ENCODE measurements around the gene KRTAP2-3.
"Not testable (repeated sequence)": the region's sequence is repeated elsewhere in the genome, so short reads cannot be mapped to it uniquely, and the experiment has no call there.

KRTAP2-3 gene

DNA sequence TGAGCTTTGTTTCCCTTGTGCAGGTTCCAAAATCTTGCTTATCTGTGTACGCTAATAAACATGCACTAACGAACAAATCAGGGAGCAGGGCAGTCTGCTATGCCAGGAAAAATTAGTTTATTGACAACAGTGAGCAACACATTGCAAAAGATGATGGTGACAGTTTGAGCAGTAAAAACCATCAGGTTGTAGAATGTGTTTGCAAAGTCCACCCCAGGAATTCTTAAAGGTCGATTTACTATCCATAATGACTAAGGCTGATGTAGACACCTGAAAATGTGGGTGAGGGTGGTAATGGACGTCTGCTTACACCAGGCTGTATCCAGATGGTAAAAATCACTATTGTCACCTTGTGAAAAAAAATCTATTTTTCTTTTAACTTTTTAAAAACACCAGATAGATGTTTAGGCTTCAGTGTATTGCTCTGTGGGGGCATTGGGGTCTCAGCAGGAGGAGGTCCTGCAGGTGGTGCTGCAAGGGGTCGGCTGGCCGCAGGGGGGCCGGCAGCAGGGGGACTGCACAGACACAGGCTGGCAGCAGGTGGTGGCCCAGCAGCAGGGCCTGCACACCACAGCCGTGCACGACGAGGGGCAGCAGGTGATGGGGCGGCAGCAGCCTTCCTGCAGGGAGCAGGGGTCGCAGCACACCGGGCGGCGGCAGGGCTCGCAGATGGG, 5.2 kb upstream of the KRTAP2-3 start:
- H3K27ac ChIP-seq (ENCODE audit: low read length); H3K9me3 ChIP-seq (ENCODE audit: control insufficient read depth in 1 of 2, low read length in 2 of 2); H3K4me1 ChIP-seq (ENCODE audit: control insufficient read depth in 1 of 2, insufficient read depth in 2 of 2, low read length in 2 of 2); H3K36me3 ChIP-seq (ENCODE audit: control insufficient read depth in 1 of 2, insufficient read depth in 2 of 2, low read length in 2 of 2); H3K4me3 ChIP-seq (ENCODE audit: low read depth in 1 of 2, low read length in 2 of 2); H3K27me3 ChIP-seq (ENCODE audit: low read depth, low read length): not testable (repeated sequence)

DNA sequence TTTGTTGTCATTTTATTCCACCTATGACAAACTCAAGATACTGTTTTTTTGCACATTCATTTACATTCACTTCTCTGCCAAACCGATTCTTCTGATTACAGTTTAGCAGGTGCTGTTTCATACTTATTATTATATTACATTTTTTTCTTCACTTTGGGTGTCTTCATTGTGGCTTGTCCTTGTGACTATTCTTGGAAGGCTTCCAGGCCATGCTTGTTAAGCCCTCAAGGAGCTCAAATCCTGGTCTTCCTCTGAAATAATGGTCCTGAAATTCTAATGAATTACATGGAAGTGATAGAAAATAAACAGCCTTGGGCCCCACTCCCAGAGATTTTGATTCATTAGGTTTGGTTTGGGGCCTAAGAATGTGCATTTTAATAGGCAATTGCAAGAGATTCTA, 4.4 kb upstream of the KRTAP2-3 start:
- Histone ChIP-seq H3K4me3 (ENCODE audit: low read depth in 1 of 2, low read length in 2 of 2) (no peak overlapping the region), H3K27ac (ENCODE audit: low read length) (no peak overlapping the region), H3K27me3 (ENCODE audit: low read depth, low read length) (no peaks in the 10 kb centered on the region), H3K9me3 (ENCODE audit: control insufficient read depth in 1 of 2, low read length in 2 of 2) (no peaks in the 10 kb centered on the region), H3K4me1 (ENCODE audit: control insufficient read depth in 1 of 2, insufficient read depth in 2 of 2, low read length in 2 of 2) (no peaks in the 10 kb centered on the region), H3K36me3 (ENCODE audit: control insufficient read depth in 1 of 2, insufficient read depth in 2 of 2, low read length in 2 of 2) (peaks cover 0 to 4% of the 10 kb centered on the region in 2 donors)

DNA sequence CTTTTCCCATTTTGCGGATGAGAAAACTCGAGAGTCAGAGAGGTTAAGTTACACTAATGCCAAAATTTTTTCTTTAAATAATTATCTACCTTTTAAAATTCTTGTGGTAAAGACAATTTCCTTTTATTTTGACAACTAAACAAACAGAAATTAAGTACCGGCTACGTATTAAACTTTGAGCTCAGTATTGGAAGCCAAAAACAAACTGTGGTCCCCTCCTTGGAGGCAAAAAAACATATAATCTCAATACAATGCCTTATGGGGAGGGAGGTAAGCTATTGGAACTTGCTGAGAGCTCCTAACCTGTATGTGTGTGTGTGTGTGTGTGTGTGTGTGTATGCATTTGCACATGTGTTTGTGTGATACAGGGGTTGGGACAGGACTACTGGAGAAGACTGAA, 3.5 kb upstream of the KRTAP2-3 start:
- H3K9me3 ChIP-seq (ENCODE audit: control insufficient read depth in 1 of 2, low read length in 2 of 2): no peaks in the 10 kb centered on the region
- H3K27ac ChIP-seq (ENCODE audit: low read length): no peak overlapping the region
- no peak overlapping the region for H3K4me3 ChIP-seq (ENCODE audit: low read depth in 1 of 2, low read length in 2 of 2)
- no peaks in the 10 kb centered on the region for H3K27me3 ChIP-seq (ENCODE audit: low read depth, low read length)
- peaks cover 0 to 4% of the 10 kb centered on the region in 2 donors for H3K36me3 ChIP-seq (ENCODE audit: control insufficient read depth in 1 of 2, insufficient read depth in 2 of 2, low read length in 2 of 2)
- no peaks in the 10 kb centered on the region for H3K4me1 ChIP-seq (ENCODE audit: control insufficient read depth in 1 of 2, insufficient read depth in 2 of 2, low read length in 2 of 2)

DNA sequence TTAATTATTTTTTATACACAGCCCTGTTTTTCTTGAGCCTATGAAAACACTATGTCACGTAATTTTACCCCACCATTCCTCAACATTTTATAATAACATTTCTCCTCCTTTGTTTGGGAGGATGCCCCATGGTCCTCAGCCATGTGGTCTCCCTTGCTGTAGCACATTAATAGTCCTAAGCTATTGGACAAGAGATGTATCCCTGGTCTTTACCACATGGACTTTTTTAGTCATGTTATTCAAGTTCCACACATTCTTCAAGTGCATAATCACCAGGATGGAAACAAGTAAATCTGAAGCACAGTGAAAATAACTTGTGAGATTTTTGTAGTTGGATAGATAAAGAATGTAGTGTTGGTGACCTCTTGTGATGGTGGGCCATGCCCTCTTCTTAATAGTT, 2.0 kb upstream of the KRTAP2-3 start:
- H3K4me1 ChIP-seq (ENCODE audit: control insufficient read depth in 1 of 2, insufficient read depth in 2 of 2, low read length in 2 of 2): no peaks in the 10 kb centered on the region
- H3K27me3 ChIP-seq (ENCODE audit: low read depth, low read length): no peaks in the 10 kb centered on the region
- peaks cover 0 to 4% of the 10 kb centered on the region in 2 donors for H3K36me3 ChIP-seq (ENCODE audit: control insufficient read depth in 1 of 2, insufficient read depth in 2 of 2, low read length in 2 of 2)
- H3K27ac ChIP-seq (ENCODE audit: low read length): no peak overlapping the region
- H3K4me3 ChIP-seq (ENCODE audit: low read depth in 1 of 2, low read length in 2 of 2): no peak overlapping the region
- peaks cover 0 to 5% of the 10 kb centered on the region in 2 donors for H3K9me3 ChIP-seq (ENCODE audit: control insufficient read depth in 1 of 2, low read length in 2 of 2)

DNA sequence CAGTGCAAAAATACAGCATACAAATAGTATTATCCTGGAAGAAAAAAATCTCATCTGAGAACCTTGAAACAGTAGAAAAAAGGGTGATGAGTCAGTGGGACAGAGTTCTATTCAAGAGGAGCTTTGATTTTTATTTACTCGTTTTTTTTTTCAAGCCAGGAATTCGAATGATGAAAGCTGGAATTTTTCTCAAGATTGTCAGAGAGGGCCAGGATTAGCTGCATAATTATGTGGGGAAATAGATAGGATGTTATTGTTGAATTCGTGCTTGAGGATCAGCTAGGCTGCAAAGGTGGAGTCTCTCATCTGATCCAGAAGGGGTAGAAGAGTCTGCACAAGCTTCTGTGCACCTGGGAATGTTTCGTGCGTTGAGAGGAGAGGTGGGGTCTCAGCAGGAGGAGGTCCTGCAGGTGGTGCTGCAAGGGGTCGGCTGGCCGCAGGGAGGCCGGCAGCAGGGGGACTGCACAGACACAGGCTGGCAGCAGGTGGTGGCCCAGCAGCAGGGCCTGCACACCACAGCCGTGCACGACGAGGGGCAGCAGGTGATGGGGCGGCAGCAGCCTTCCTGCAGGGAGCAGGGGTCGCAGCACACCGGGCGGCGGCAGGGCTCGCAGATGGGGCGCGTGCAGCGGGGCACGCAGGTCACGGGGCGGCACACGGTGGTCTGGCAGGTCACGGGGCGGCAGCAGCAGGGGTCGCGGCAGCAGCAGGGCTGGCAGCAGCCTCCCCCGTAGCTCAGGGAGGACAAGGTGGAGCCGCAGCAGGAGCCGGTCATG, 450 bp downstream of the KRTAP2-3 start:
- not testable (repeated sequence) for H3K27me3 ChIP-seq (ENCODE audit: low read depth, low read length); H3K36me3 ChIP-seq (ENCODE audit: control insufficient read depth in 1 of 2, insufficient read depth in 2 of 2, low read length in 2 of 2); H3K9me3 ChIP-seq (ENCODE audit: control insufficient read depth in 1 of 2, low read length in 2 of 2); H3K4me1 ChIP-seq (ENCODE audit: control insufficient read depth in 1 of 2, insufficient read depth in 2 of 2, low read length in 2 of 2); H3K27ac ChIP-seq (ENCODE audit: low read length); H3K4me3 ChIP-seq (ENCODE audit: low read depth in 1 of 2, low read length in 2 of 2)

DNA sequence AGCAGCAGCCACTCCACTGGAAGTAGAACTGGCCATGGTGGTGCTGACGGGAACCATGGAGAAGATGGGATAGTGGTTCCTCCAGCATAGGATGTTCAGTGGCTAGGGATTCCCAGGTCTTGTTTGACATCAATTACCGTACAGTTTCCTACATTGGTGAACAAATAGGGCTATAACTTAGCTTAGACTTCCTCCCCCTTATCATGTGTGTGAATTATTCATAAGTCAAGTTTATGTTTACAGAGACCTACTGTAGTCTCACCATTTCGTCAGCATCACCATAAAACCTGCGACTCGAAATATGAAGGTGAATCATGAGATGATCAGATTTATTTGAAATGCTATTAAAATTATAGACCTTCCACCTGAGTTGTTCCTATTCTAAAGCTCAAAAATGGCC, 1.2 kb downstream of the KRTAP2-3 start:
- no peak overlapping the region for H3K27ac ChIP-seq (ENCODE audit: low read length)
- no peaks in the 10 kb centered on the region for H3K27me3 ChIP-seq (ENCODE audit: low read depth, low read length)
- H3K9me3 ChIP-seq (ENCODE audit: control insufficient read depth in 1 of 2, low read length in 2 of 2): peaks cover 0 to 5% of the 10 kb centered on the region in 2 donors
- H3K36me3 ChIP-seq (ENCODE audit: control insufficient read depth in 1 of 2, insufficient read depth in 2 of 2, low read length in 2 of 2): peaks cover 0 to 4% of the 10 kb centered on the region in 2 donors
- H3K4me3 ChIP-seq (ENCODE audit: low read depth in 1 of 2, low read length in 2 of 2): no peak overlapping the region
- no peaks in the 10 kb centered on the region for H3K4me1 ChIP-seq (ENCODE audit: control insufficient read depth in 1 of 2, insufficient read depth in 2 of 2, low read length in 2 of 2)

DNA sequence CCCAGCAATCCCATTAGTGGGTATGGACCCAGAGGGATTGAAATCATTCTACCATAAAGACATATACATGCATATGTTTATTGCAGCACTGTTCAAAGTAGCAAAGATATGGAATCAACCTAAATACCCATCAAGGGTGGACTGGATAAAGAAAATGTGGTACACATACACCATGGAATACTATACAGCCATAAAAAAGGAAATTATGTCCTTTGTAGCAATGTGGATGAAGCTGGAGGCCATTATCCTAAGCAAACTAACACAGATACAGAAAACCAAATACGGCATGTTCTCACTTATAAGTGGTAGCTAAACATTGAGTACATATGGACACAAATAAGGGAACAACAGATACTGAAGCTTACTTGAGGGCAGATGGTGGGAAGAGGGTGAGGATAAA, 2.4 kb downstream of the KRTAP2-3 start:
- Histone ChIP-seq H3K4me3 (ENCODE audit: low read depth in 1 of 2, low read length in 2 of 2) (no peak overlapping the region), H3K27me3 (ENCODE audit: low read depth, low read length) (no peaks in the 10 kb centered on the region), H3K4me1 (ENCODE audit: control insufficient read depth in 1 of 2, insufficient read depth in 2 of 2, low read length in 2 of 2) (no peaks in the 10 kb centered on the region), H3K27ac (ENCODE audit: low read length) (no peak overlapping the region), H3K9me3 (ENCODE audit: control insufficient read depth in 1 of 2, low read length in 2 of 2) (peaks cover 0 to 5% of the 10 kb centered on the region in 2 donors), H3K36me3 (ENCODE audit: control insufficient read depth in 1 of 2, insufficient read depth in 2 of 2, low read length in 2 of 2) (peaks cover 0 to 4% of the 10 kb centered on the region in 2 donors)

DNA sequence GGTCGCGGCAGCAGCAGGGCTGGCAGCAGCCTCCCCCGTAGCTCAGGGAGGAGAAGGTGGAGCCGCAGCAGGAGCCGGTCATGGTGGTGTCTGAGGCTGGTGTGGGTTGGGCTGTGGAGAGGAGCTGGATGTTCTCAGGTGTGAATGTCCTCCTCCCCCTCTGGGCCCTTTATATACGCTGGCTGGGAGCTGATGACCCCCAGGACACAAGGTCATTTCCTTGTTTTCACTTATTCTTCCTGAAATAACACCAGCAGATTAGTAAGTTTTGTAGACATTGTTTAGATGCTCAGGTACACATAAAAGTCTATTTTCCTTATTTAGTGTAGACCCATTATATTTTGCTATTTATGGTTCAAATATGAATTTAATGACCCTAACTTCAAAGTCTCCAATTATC, 4.8 kb downstream of the KRTAP2-3 start, which contains the start of gene KRTAP2-2:
Gene KRTAP2-2 (minus strand): TSS at position 101 of the 400 bp plus-strand sequence. CDS start 19 bp downstream, at position 82.
- not testable (repeated sequence) for H3K27ac ChIP-seq (ENCODE audit: low read length); H3K27me3 ChIP-seq (ENCODE audit: low read depth, low read length); H3K4me1 ChIP-seq (ENCODE audit: control insufficient read depth in 1 of 2, insufficient read depth in 2 of 2, low read length in 2 of 2); H3K4me3 ChIP-seq (ENCODE audit: low read depth in 1 of 2, low read length in 2 of 2); H3K9me3 ChIP-seq (ENCODE audit: control insufficient read depth in 1 of 2, low read length in 2 of 2); H3K36me3 ChIP-seq (ENCODE audit: control insufficient read depth in 1 of 2, insufficient read depth in 2 of 2, low read length in 2 of 2)

DNA sequence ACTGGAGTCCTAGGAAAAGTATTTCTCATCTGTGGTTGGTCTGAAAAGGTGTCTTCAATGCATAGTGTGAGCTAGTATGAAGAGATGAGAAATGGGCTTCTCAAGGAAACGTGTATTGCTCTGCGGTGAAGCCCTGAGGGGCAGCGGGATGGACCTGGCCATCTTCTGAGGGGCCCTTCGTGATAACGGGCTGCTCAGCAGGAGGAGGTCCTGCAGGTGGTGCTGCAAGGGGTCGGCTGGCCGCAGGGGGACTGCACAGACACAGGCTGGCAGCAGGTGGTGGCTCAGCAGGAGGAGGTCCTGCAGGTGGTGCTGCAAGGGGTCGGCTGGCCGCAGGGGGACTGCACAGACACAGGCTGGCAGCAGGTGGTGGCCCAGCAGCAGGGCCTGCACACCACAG, 5.4 kb downstream of the KRTAP2-3 start:
- H3K4me3 ChIP-seq (ENCODE audit: low read depth in 1 of 2, low read length in 2 of 2); H3K9me3 ChIP-seq (ENCODE audit: control insufficient read depth in 1 of 2, low read length in 2 of 2); H3K27me3 ChIP-seq (ENCODE audit: low read depth, low read length); H3K36me3 ChIP-seq (ENCODE audit: control insufficient read depth in 1 of 2, insufficient read depth in 2 of 2, low read length in 2 of 2); H3K27ac ChIP-seq (ENCODE audit: low read length); H3K4me1 ChIP-seq (ENCODE audit: control insufficient read depth in 1 of 2, insufficient read depth in 2 of 2, low read length in 2 of 2): not testable (repeated sequence)

DNA sequence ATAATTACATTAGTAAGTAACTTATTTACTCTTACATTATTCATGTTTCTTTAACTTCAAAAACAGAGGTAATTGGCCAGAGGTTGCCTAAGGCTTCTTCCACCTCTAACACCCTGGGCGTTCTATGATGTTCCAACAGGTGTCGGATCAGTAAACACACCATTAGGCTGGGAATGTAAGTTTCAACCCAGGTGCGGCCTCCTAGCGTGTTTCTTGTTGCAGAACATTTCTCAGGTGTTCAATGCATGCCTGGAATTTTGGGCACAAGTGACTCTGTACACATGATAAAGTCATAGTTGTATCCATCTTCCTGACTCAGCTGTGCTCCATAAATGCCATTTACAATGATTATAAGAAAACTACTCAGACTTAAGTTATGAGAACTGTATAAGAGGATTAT, 5.9 kb downstream of the KRTAP2-3 start:
- Histone ChIP-seq H3K27me3 (ENCODE audit: low read depth, low read length) (no peaks in the 10 kb centered on the region), H3K36me3 (ENCODE audit: control insufficient read depth in 1 of 2, insufficient read depth in 2 of 2, low read length in 2 of 2) (no peaks in the 10 kb centered on the region), H3K4me3 (ENCODE audit: low read depth in 1 of 2, low read length in 2 of 2) (no peak overlapping the region), H3K4me1 (ENCODE audit: control insufficient read depth in 1 of 2, insufficient read depth in 2 of 2, low read length in 2 of 2) (no peaks in the 10 kb centered on the region), H3K27ac (ENCODE audit: low read length) (no peak overlapping the region), H3K9me3 (ENCODE audit: control insufficient read depth in 1 of 2, low read length in 2 of 2) (peaks cover 0 to 5% of the 10 kb centered on the region in 2 donors)

DNA sequence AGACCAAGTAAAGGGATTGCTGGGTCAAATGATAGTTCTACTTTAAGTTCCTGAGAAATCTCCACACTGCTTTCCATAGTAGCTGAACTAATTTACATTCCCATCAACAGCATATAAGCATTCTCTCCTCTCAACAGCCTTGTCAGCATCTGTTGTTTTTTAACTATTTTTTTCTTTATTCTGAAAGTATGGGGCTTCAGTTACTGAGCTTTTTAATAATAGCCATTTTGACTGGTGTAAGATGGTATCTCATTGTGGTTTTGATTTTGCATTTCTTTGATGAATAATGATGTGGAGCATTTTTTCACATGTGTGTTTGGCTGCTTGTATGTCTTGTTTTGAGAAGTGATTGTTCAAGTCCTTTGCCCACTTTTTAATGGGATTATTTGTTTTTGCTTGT, 7.3 kb downstream of the KRTAP2-3 start:
- no peaks in the 10 kb centered on the region for H3K27me3 ChIP-seq (ENCODE audit: low read depth, low read length)
- no peaks in the 10 kb centered on the region for H3K36me3 ChIP-seq (ENCODE audit: control insufficient read depth in 1 of 2, insufficient read depth in 2 of 2, low read length in 2 of 2)
- peaks cover 0 to 3% of the 10 kb centered on the region in 2 donors for H3K9me3 ChIP-seq (ENCODE audit: control insufficient read depth in 1 of 2, low read length in 2 of 2)
- no peak overlapping the region for H3K27ac ChIP-seq (ENCODE audit: low read length)
- no peak overlapping the region for H3K4me3 ChIP-seq (ENCODE audit: low read depth in 1 of 2, low read length in 2 of 2)
- H3K4me1 ChIP-seq (ENCODE audit: control insufficient read depth in 1 of 2, insufficient read depth in 2 of 2, low read length in 2 of 2): no peaks in the 10 kb centered on the region

Data from muscle layer of duodenum (tissue), 2 donors.